GM21717 (cell line): ENCODE results near the gene SETBP1.

ENCODE experiments used
- ATAC-seq: cut with Tn5 transposase; IDR thresholded peaks from one replicate; pipeline ENCODE4 v1.9.1; 2021; ENCODE audit warnings: mild to moderate bottlenecking, moderate library complexity; ENCODE audit not compliant: unreplicated experiment

Gene SETBP1

GRCh38 chr18:44895176-44895798 is 214.6 kb downstream of the SETBP1 start:
- peak; percentile 79 for ATAC-seq

- ATAC-seq: no peak
Observed at GRCh38 chr18:44896846-44897245, 216.2 kb downstream of the SETBP1 start.

- ATAC-seq: no peak
Observed at GRCh38 chr18:44897411-44897810, 216.7 kb downstream of the SETBP1 start.

GRCh38 chr18:44897816-44898215 is 217.1 kb downstream of the SETBP1 start:
- ATAC-seq: no peak

GRCh38 chr18:44898498-44898897 is 217.8 kb downstream of the SETBP1 start:
- no peak for ATAC-seq

GRCh38 chr18:44899832-44900231 is 219.1 kb downstream of the SETBP1 start:
- no peak for ATAC-seq

GRCh38 chr18:44900627-44901026 is 219.9 kb downstream of the SETBP1 start:
- no peak for ATAC-seq

- no peak for ATAC-seq
Observed at GRCh38 chr18:44901283-44901682, 220.6 kb downstream of the SETBP1 start.

GRCh38 chr18:44903327-44903726 is 222.6 kb downstream of the SETBP1 start:
- ATAC-seq: no peak

GRCh38 chr18:44904768-44905167 is 224.1 kb downstream of the SETBP1 start:
- ATAC-seq: no peak

- ATAC-seq: peak; percentile 90
Observed at GRCh38 chr18:44909191-44909719, 228.6 kb downstream of the SETBP1 start.

- ATAC-seq: no peak
Observed at GRCh38 chr18:44911260-44911659, 230.6 kb downstream of the SETBP1 start.

- ATAC-seq: no peak
Observed at GRCh38 chr18:44911773-44912172, 231.1 kb downstream of the SETBP1 start.

- ATAC-seq: no peak
Observed at GRCh38 chr18:44912740-44913478, 232.2 kb downstream of the SETBP1 start.

- no peak for ATAC-seq
Observed at GRCh38 chr18:44914028-44914427, 233.3 kb downstream of the SETBP1 start.

GRCh38 chr18:44915213-44915612 is 234.5 kb downstream of the SETBP1 start:
- no peak for ATAC-seq

GRCh38 chr18:44915661-44916060 is 235.0 kb downstream of the SETBP1 start:
- no peak for ATAC-seq

GRCh38 chr18:44916429-44917207 is 235.9 kb downstream of the SETBP1 start:
- no peak for ATAC-seq

- ATAC-seq: no peak
Observed at GRCh38 chr18:44917216-44918141, 236.8 kb downstream of the SETBP1 start.

GRCh38 chr18:44918142-44918476 is 237.4 kb downstream of the SETBP1 start:
- no peak for ATAC-seq

GRCh38 chr18:44920441-44920840 is 239.8 kb downstream of the SETBP1 start:
- ATAC-seq: no peak
